Activated CD4-positive, alpha-beta T cell treated with anti-CD3 and anti-CD28 coated beads, Interleukin-2, amount 10 ng/mL, durations not matched to agents 24 days and 14 days (primary cell): ENCODE measurements around the gene FAM151A. TPM values are rescaled to one million over a fixed set of nuclear protein-coding genes. Genes with fewer than 3 reads are reported as not detected.

Experiments
- DNase-seq: peaks from one replicate; pipeline ENCODE4 v3.0.0; 2022
- H3K27ac Mint-ChIP-seq: one replicate; pipeline ENCODE4 v1.8.0; 2022; ENCODE audit warnings: mild to moderate bottlenecking, mixed read lengths
- H3K27me3 Mint-ChIP-seq: one replicate; pipeline ENCODE4 v1.8.0; 2022; ENCODE audit warnings: mixed read lengths
- H3K36me3 Mint-ChIP-seq: one replicate; pipeline ENCODE4 v1.8.0; 2022; ENCODE audit warnings: low read depth, mild to moderate bottlenecking, mixed read lengths
- H3K4me1 Mint-ChIP-seq: one replicate; pipeline ENCODE4 v1.8.0; 2021; ENCODE audit warnings: mixed read lengths
- H3K4me3 Mint-ChIP-seq: one replicate; pipeline ENCODE4 v1.8.0; 2022; ENCODE audit warnings: mild to moderate bottlenecking, moderate library complexity, mixed read lengths
- H3K9me3 Mint-ChIP-seq: one replicate; pipeline ENCODE4 v1.8.0; 2021; ENCODE audit warnings: mixed read lengths
- intact Hi-C: fragments of 100-400 bp; cut with micrococcal nuclease; formaldehyde crosslinking; loops from one replicate; pipeline ENCODE4 v1.15.1; 2023
- total RNA-seq: library from RNA; stranded (reverse); gene quantifications from 2 replicates; pipeline ENCODE4 v1.2.3, GENCODE V29; 2022

FAM151A gene
- total RNA-seq, 1 donor from 2014 or later: not detected

GRCh38 chr1:54603241-54603640, 20.1 kb downstream of the FAM151A start:
- intact Hi-C loops: no loop called here
- DNase-seq: no peak
- no peaks in the 10 kb centered on the region for H3K36me3 Mint-ChIP-seq
- no peaks in the 10 kb centered on the region for H3K9me3 Mint-ChIP-seq
- H3K27ac Mint-ChIP-seq: no peak overlapping the region
- H3K27me3 Mint-ChIP-seq: no peaks in the 10 kb centered on the region
- H3K4me3 Mint-ChIP-seq: no peak overlapping the region
- H3K4me1 Mint-ChIP-seq: peaks cover 9% of the 10 kb centered on the region

DNA sequence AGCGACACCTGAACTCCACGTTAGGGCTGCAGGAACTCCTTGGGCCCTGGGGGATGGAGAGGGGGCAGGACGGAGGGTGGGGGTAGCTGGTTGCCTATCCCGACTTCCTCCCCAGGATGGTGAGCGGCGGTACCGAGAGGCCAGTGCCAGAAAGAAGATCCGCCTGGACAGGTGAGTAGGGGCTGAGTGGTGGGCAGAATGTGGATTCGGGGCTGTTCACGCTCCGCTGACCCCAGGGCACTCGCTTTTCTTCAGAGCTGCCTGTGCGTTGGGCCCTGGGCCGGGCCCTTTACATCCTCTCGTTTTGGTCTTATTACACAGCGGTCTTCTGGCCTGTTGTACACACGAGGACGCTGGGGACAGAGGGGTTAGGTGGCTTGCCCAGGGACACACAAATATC, 20.8 kb downstream of the FAM151A start:
- Mint-ChIP-seq H3K9me3 (no peaks in the 10 kb centered on the region), H3K4me3 (no peak overlapping the region), H3K36me3 (no peaks in the 10 kb centered on the region), H3K27me3 (no peaks in the 10 kb centered on the region), H3K4me1 (peaks cover 9% of the 10 kb centered on the region), H3K27ac (no peak overlapping the region)
- intact Hi-C loops: no loop called here
- no peak for DNase-seq

DNA sequence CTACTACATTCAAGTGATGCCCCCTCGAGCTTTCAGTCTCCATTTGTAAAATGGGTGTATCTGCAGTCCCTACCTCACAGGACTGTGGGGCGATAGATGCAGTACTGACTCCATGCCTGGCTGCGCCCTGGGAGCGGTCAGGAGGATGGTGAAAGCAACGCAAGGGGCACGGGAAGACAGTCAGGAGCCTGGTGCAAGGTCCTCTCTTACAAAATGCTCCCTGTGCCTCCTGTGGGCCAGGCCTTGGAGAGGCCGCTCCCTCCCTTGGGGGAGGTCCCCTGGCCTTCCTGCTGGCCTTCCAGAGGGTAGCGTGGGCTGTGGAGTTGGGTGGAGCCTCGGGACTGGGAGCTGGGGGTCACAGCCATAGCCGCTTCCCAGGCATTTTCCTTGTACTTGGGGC, 21.6 kb downstream of the FAM151A start:
- Mint-ChIP-seq H3K36me3 (no peaks in the 10 kb centered on the region), H3K27me3 (no peaks in the 10 kb centered on the region), H3K27ac (no peak overlapping the region), H3K4me1 (peaks cover 9% of the 10 kb centered on the region), H3K9me3 (no peaks in the 10 kb centered on the region), H3K4me3 (no peak overlapping the region)
- intact Hi-C loops: no loop called here
- no peak for DNase-seq

GRCh38 chr1:54600947-54601721, 22.2 kb downstream of the FAM151A start:
- intact Hi-C loops: no loop called here
- Mint-ChIP-seq H3K4me3 (no peak overlapping the region), H3K27ac (no peak overlapping the region), H3K27me3 (no peaks in the 10 kb centered on the region), H3K36me3 (no peaks in the 10 kb centered on the region), H3K4me1 (peaks cover 9% of the 10 kb centered on the region), H3K9me3 (no peaks in the 10 kb centered on the region)
- DNase-seq: no peak

- Mint-ChIP-seq H3K27me3 (no peaks in the 10 kb centered on the region), H3K36me3 (no peaks in the 10 kb centered on the region), H3K4me1 (peaks cover 1% of the 10 kb centered on the region), H3K27ac (no peak overlapping the region), H3K4me3 (no peak overlapping the region), H3K9me3 (no peaks in the 10 kb centered on the region)
- DNase-seq: no peak
- intact Hi-C loops: no loop called here
These were observed 24.0 kb downstream of the FAM151A start for GRCh38 chr1:54599211-54599823.

DNA sequence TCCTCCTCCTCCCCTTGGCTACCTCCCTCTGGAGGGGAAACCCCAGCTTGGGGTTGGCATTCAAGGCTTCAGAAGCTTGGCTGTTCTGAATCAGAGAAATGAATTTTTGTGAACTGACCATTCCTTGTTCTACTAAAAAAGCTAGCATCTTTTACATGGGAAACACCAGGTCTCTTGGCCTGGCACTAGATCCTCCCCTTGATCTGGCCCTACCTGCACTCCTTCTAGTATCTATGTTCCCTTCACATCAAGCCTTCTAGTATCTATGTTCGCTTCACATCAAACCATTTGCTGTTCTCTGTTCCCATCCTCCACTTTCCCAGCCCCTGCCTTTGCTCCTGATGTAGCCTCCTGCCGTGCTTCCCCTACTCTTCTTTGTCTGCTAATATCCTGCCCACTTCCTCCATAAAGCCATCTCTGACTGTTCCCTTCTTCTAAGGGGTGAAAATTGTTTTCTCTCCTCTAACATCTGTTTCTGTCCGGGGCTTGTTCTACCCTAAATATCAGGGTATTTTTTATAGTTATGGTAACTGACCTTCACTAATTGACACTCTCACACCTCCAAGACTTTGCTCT, 25.8 kb downstream of the FAM151A start:
- Mint-ChIP-seq H3K27ac (no peak overlapping the region), H3K36me3 (no peaks in the 10 kb centered on the region), H3K4me3 (no peak overlapping the region), H3K4me1 (no peaks in the 10 kb centered on the region), H3K9me3 (no peaks in the 10 kb centered on the region), H3K27me3 (no peaks in the 10 kb centered on the region)
- intact Hi-C loops: no loop called here
- no peak for DNase-seq

- DNase-seq: no peak
- Mint-ChIP-seq H3K4me3 (no peak overlapping the region), H3K4me1 (no peaks in the 10 kb centered on the region), H3K27me3 (no peaks in the 10 kb centered on the region), H3K27ac (no peak overlapping the region), H3K36me3 (no peaks in the 10 kb centered on the region), H3K9me3 (no peaks in the 10 kb centered on the region)
- intact Hi-C loops: no loop called here
These were observed 26.6 kb downstream of the FAM151A start for GRCh38 chr1:54596756-54597155.

GRCh38 chr1:54595956-54596498, 27.3 kb downstream of the FAM151A start:
- Mint-ChIP-seq H3K4me3 (no peak overlapping the region), H3K36me3 (no peaks in the 10 kb centered on the region), H3K27ac (no peak overlapping the region), H3K27me3 (no peaks in the 10 kb centered on the region), H3K9me3 (no peaks in the 10 kb centered on the region), H3K4me1 (no peaks in the 10 kb centered on the region)
- DNase-seq: no peak
- intact Hi-C loops: no loop called here

- no peaks in the 10 kb centered on the region for H3K9me3 Mint-ChIP-seq
- no peaks in the 10 kb centered on the region for H3K27me3 Mint-ChIP-seq
- intact Hi-C loops: no loop called here
- H3K27ac Mint-ChIP-seq: no peak overlapping the region
- H3K4me3 Mint-ChIP-seq: no peak overlapping the region
- DNase-seq: no peak
- no peaks in the 10 kb centered on the region for H3K4me1 Mint-ChIP-seq
- no peaks in the 10 kb centered on the region for H3K36me3 Mint-ChIP-seq
These were observed 28.9 kb downstream of the FAM151A start for GRCh38 chr1:54594463-54594862.

- Mint-ChIP-seq H3K27ac (no peak overlapping the region), H3K9me3 (no peaks in the 10 kb centered on the region), H3K27me3 (no peaks in the 10 kb centered on the region), H3K36me3 (no peaks in the 10 kb centered on the region), H3K4me1 (no peaks in the 10 kb centered on the region), H3K4me3 (no peak overlapping the region)
- DNase-seq: no peak
- intact Hi-C loops: no loop called here
These were observed 29.7 kb downstream of the FAM151A start for GRCh38 chr1:54593571-54594160.

DNA sequence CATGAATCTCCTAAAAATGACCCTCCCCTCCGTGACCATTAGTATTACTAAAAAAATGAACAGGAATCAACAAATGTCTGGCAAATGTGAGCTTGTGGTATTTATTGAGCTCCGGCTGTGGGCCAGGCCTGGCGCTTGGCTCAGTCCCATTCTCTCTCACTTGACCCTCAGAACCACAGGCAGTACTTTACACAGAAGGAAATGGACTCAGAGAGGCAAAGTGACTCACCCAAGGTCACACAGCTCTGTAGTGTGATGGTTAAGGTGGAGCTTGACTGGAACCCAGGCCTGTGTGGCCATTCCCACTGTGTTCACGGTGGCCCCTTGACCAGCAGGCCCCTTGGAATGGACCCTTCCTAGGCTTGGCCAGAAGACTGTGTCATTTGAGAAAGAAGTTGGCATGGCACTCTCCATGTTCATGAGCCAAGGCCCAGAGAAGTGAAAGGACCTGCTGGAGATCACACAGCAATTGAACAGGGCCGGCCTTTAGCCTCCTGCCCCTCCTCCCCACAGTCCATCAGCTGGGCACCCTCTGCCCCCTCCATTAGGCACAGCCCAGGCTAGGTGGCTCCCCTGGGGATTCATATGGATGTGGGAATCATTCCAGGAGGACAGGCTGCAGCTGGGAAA, 32.1 kb downstream of the FAM151A start:
- no peaks in the 10 kb centered on the region for H3K27me3 Mint-ChIP-seq
- no peaks in the 10 kb centered on the region for H3K4me1 Mint-ChIP-seq
- H3K36me3 Mint-ChIP-seq: no peaks in the 10 kb centered on the region
- intact Hi-C loops: no loop called here
- no peak for DNase-seq
- no peak overlapping the region for H3K27ac Mint-ChIP-seq
- no peak overlapping the region for H3K4me3 Mint-ChIP-seq
- H3K9me3 Mint-ChIP-seq: no peaks in the 10 kb centered on the region

DNA sequence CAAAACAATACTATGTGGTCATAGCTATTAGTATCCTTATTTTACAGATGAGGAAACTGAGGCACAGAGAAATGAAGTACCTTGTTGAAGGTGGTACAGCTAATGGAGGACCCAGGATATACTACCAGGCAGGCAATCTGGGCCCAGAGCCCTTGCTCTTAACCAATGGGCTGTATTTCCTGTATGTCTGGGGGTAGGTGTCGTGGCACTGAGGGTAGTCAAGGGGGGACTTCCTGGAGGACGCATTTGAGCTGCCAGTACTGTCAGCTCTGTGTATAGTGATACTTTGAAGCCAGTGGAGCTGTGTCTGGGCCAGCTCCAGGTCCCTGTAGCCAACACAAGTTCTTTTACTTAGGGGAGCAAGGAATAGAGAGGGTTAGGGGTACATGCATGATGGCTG, 34.9 kb downstream of the FAM151A start:
- Mint-ChIP-seq H3K27me3 (no peaks in the 10 kb centered on the region), H3K27ac (no peak overlapping the region), H3K36me3 (no peaks in the 10 kb centered on the region), H3K9me3 (no peaks in the 10 kb centered on the region), H3K4me1 (no peaks in the 10 kb centered on the region), H3K4me3 (no peak overlapping the region)
- intact Hi-C loops: no loop called here
- no peak for DNase-seq

DNA sequence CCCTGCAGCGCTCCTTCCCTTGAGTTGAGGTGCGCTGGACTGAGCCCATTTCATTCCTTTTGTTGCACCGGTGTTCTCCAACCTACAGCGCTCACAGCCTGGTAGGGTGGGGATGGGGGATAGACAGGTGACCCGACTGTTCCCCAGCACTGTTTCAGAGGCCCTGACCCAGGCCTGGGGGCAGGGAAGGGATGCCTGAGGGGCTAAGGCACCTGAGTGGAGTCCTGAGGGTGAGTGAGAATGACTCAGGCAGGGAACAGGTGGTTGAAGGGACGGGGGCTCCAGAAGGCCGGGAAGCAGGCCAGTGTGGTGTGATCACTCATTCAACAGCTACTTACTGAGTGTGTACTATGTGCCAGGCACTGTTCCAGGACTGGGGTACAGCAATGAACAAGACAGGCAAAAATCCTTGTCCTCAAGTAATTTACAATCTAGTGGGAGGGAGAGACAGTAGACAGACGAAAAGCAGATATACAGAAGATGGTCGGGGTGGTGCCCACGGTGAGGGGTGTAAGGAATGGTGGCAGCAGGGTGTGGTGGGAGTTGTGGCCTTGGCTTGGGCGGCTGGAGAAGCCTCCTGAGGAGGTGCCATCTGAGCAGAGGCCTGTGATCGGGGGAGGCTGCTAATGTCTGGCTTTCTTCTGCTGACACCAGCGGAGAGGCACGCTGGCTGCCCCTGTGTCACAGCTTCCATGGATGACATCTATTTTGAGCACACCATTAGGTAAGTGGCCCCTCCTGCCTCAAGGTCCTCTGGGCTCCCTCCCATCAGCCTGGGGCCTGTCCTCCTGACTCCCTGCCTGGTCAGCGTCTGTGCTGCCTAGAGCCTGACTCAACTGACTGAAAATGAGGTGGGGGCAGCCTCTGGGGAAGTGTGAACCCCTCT, 37.9 kb downstream of the FAM151A start:
- no peak overlapping the region for H3K4me3 Mint-ChIP-seq
- intact Hi-C loops: no loop called here
- H3K27me3 Mint-ChIP-seq: no peaks in the 10 kb centered on the region
- no peaks in the 10 kb centered on the region for H3K36me3 Mint-ChIP-seq
- no peak overlapping the region for H3K27ac Mint-ChIP-seq
- H3K4me1 Mint-ChIP-seq: no peaks in the 10 kb centered on the region
- H3K9me3 Mint-ChIP-seq: no peaks in the 10 kb centered on the region
- no peak for DNase-seq
